ENCODE results near the gene NDUFAF3. TPM values are rescaled to one million over a fixed set of nuclear protein-coding genes. Genes with fewer than 3 reads are reported as not detected.

The NDUFAF3 gene
- total RNA-seq, 1 experiment from 2014 or later: 109 TPM

Other genes starting within 250 kb of the NDUFAF3 start
- 16.9 and 26.9 TPM in 2 replicates for gene PRKAR2A, start 174.2 kb upstream of the NDUFAF3 start, total RNA-seq (2014; rRNA removed; shearing (Covaris generic))
- gene SLC25A20, start 123.2 kb upstream of the NDUFAF3 start, total RNA-seq (2014; rRNA removed; shearing (Covaris generic)): 21.9 and 32.6 TPM in 2 replicates
- 85.5 and 93.4 TPM in 2 replicates for gene ARIH2, start 103.3 kb upstream of the NDUFAF3 start, total RNA-seq (2014; rRNA removed; shearing (Covaris generic))
- 25.5 and 34.4 TPM in 2 replicates for gene P4HTM, start 31.9 kb upstream of the NDUFAF3 start, total RNA-seq (2014; rRNA removed; shearing (Covaris generic))
- gene WDR6, start 14.7 kb upstream of the NDUFAF3 start, total RNA-seq (2014; rRNA removed; shearing (Covaris generic)): 35.5 and 36.8 TPM in 2 replicates
- 22.6 and 27.2 TPM in 2 replicates for gene DALRD3, start 3.5 kb upstream of the NDUFAF3 start, total RNA-seq (2014; rRNA removed; shearing (Covaris generic))
- gene IMPDH2, start 7.3 kb downstream of the NDUFAF3 start, total RNA-seq (2014; rRNA removed; shearing (Covaris generic)): 105 and 128 TPM in 2 replicates
- 37.8 and 77.3 TPM in 2 replicates for gene QRICH1, start 72.0 kb downstream of the NDUFAF3 start, total RNA-seq (2014; rRNA removed; shearing (Covaris generic))
- 98.5 and 111 TPM in 2 replicates for gene QARS1, start 82.6 kb downstream of the NDUFAF3 start, total RNA-seq (2014; rRNA removed; shearing (Covaris generic))
- 21.5 and 23.8 TPM in 2 replicates for gene USP19, start 98.7 kb downstream of the NDUFAF3 start, total RNA-seq (2014; rRNA removed; shearing (Covaris generic))
- gene LAMB2, start 110.9 kb downstream of the NDUFAF3 start, total RNA-seq (2014; rRNA removed; shearing (Covaris generic)): 97.2 and 171 TPM in 2 replicates
- 23.8 and 24.7 TPM in 2 replicates for gene CCDC71, start 144.2 kb downstream of the NDUFAF3 start, total RNA-seq (2014; rRNA removed; shearing (Covaris generic))
- gene KLHDC8B, start 149.5 kb downstream of the NDUFAF3 start, total RNA-seq (2014; rRNA removed; shearing (Covaris generic)): 18.6 and 27.3 TPM in 2 replicates